Transverse colon (tissue), 3 donors: ENCODE data around the gene FBXL17.

ENCODE experiments used
- EP300 ChIP-seq: sonication (generic); formaldehyde crosslinking; IDR thresholded peaks from one replicate; pipeline ENCODE4 v1.6.1; 2017; ENCODE audit warnings: antibody characterized with exemption, low read depth
- TF ChIP-seq, protein P1 (sequence below), 5 experiments: fragments of 200-600 bp in 3 of 5; fragments of 450-650 bp in 2 of 5; sonication (generic) in 3 of 5; IDR thresholded peaks; 1 replicate in 2 of 5; 2 replicates in 3 of 5; pipeline ENCODE4 v1.5.1; 2016 to 2017; ENCODE audit warnings: antibody characterized with exemption in 5 of 5, inconsistent platforms in 3 of 5, mild to moderate bottlenecking in 2 of 5, moderate library complexity in 1 of 5

DNA sequence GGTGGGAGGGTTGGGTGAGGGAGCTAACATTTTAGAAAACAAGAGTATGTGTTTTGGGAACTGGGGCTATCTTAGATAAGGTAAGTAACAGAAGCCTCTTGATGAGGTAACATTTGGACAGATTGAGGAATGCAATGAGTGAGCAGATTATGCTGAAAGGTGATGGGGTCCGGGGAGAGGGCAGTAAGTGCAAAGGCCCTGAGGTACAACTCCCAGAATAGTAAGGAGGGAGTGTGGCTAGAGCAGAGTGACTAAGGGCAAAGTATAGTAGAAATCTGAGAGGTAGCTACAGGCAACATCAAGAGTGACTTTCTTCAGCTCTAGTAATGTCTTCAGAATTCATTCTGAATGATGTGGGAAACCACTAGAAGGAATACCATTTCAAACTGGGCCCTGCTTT, 38.9 kb upstream of the FBXL17 start:
- TF ChIP-seq, protein P1, sequence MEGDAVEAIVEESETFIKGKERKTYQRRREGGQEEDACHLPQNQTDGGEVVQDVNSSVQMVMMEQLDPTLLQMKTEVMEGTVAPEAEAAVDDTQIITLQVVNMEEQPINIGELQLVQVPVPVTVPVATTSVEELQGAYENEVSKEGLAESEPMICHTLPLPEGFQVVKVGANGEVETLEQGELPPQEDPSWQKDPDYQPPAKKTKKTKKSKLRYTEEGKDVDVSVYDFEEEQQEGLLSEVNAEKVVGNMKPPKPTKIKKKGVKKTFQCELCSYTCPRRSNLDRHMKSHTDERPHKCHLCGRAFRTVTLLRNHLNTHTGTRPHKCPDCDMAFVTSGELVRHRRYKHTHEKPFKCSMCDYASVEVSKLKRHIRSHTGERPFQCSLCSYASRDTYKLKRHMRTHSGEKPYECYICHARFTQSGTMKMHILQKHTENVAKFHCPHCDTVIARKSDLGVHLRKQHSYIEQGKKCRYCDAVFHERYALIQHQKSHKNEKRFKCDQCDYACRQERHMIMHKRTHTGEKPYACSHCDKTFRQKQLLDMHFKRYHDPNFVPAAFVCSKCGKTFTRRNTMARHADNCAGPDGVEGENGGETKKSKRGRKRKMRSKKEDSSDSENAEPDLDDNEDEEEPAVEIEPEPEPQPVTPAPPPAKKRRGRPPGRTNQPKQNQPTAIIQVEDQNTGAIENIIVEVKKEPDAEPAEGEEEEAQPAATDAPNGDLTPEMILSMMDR (IDR thresholded peaks at IDR 0.05) = no peak
- TF ChIP-seq EP300 = no peak
